Measurements from ENCODE around the gene PLET1.

DNA sequence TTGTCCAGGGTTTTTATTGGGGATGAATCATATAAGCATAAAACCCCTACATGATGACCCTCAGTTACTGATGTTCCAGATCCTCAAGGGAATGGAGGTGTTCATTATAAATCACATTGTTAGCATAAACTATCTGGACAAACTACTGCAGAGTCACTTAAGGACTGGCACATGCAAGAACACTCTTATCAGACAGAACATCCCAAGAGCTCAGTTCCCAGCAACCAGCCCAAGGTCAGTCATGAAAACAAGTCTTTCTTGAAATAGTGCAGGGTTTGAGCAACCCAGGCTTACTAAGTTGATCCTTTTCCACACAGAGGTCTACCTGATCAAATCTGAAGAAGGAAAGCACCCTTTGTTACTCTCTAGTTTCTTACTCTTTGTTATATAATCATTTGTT, 48.0 kb downstream of the PLET1 start:
- TF ChIP-seq, protein P1, sequence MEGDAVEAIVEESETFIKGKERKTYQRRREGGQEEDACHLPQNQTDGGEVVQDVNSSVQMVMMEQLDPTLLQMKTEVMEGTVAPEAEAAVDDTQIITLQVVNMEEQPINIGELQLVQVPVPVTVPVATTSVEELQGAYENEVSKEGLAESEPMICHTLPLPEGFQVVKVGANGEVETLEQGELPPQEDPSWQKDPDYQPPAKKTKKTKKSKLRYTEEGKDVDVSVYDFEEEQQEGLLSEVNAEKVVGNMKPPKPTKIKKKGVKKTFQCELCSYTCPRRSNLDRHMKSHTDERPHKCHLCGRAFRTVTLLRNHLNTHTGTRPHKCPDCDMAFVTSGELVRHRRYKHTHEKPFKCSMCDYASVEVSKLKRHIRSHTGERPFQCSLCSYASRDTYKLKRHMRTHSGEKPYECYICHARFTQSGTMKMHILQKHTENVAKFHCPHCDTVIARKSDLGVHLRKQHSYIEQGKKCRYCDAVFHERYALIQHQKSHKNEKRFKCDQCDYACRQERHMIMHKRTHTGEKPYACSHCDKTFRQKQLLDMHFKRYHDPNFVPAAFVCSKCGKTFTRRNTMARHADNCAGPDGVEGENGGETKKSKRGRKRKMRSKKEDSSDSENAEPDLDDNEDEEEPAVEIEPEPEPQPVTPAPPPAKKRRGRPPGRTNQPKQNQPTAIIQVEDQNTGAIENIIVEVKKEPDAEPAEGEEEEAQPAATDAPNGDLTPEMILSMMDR (IDR thresholded peaks at IDR 0.05; ENCODE audit: borderline replicate concordance, extremely low read depth, low read length, poor library complexity, severe bottlenecking): no peak
- no peak for TF ChIP-seq EZH2 (IDR thresholded peaks at IDR 0.05; ENCODE audit: borderline replicate concordance, low read depth, low read length, severe bottlenecking)

All from DND-41 (cell line).